Activated naive CD4-positive, alpha-beta T cell treated with anti-CD3 and anti-CD28 coated beads for 36 hours (primary cell): ENCODE measurements around the gene KLHL29. TPM values are rescaled to one million over a fixed set of nuclear protein-coding genes. Genes with fewer than 3 reads are reported as not detected.

Source experiments
- CTCF ChIA-PET: fragments of 350-600 bp; sonication (Branson Sonifier 250); formaldehyde crosslinking; loops from one replicate; lab custom pipeline; 2021; ENCODE audit warnings: antibody characterized with exemption; lab: Charles Lee
- DNase-seq: peaks from one replicate; pipeline ENCODE4 v3.0.0-alpha.2; 2020
- H3K27ac Mint-ChIP-seq: one replicate; pipeline ENCODE4 v1.8.0; 2021; ENCODE audit warnings: mild to moderate bottlenecking, mixed read lengths
- H3K27me3 Mint-ChIP-seq: one replicate; pipeline ENCODE4 v1.8.0; 2021; ENCODE audit warnings: low read depth, mixed read lengths
- H3K36me3 Mint-ChIP-seq: one replicate; pipeline ENCODE4 v1.8.0; 2021; ENCODE audit warnings: low read depth, mixed read lengths
- H3K4me1 Mint-ChIP-seq: one replicate; pipeline ENCODE4 v1.8.0; 2021; ENCODE audit warnings: low read depth, mixed read lengths
- H3K4me3 Mint-ChIP-seq: one replicate; pipeline ENCODE4 v1.8.0; 2021; ENCODE audit warnings: mild to moderate bottlenecking, moderate library complexity, mixed read lengths
- H3K9me3 Mint-ChIP-seq: one replicate; pipeline ENCODE4 v1.8.0; 2021; ENCODE audit warnings: mixed read lengths
- intact Hi-C: fragments of 100-400 bp; cut with micrococcal nuclease; formaldehyde crosslinking; loops from one replicate; pipeline ENCODE4 v1.15.1; 2023
- total RNA-seq, 2 experiments: library from RNA; stranded (reverse); gene quantifications; one replicate each; pipeline ENCODE4 v1.2.3, GENCODE V29; 2021

Gene KLHL29
- total RNA-seq, 2 experiments from 2014 or later, result 2.4 to 2.9 TPM

DNA sequence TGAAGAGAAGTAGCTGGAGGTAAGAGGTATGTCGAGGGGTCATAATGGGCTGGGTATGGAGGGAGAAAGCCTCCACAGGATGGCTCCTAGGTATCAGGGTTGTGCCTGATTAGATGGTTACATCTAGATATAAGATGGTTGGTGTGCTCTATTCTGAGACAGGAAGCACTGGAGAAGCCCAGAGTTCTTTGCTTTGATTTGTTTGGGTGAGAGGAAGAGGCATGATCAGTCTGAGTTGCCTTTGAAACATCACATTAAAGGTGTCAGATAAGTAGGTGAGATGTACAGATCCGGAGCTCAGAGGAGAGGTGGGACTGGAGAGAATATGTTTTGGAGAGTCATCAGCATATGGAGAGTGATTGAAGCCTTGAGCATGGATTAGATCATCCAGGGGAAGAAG, 74.1 kb downstream of the KLHL29 start:
- no peak for DNase-seq
- Mint-ChIP-seq H3K9me3 (no peaks in the 10 kb centered on the region), H3K27ac (no peak overlapping the region)

DNA sequence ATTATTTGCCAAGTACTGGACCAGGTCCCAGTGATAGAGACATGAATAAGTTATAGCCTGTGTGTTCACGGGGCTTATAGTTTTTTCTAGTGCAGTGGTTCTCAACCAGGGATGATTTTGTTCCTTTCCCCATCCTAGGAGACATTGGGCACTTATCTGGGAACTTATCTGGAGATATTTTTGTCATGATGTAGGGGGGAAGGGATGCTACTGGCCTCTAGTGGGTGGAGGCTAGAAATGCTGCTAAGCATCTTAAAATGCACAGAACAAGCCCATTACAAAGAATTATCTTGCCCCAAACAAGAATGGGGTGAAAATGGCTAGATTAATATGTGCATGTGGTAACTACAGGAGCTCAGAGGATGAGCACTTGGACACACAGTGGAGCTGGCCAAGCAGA, 75.2 kb downstream of the KLHL29 start:
- no peaks in the 10 kb centered on the region for H3K36me3 Mint-ChIP-seq
- peaks cover 2% of the 10 kb centered on the region for H3K27me3 Mint-ChIP-seq
- H3K27ac Mint-ChIP-seq, result no peak overlapping the region
- DNase-seq, result no peak
- H3K4me3 Mint-ChIP-seq, result no peak overlapping the region
- CTCF ChIA-PET, result interaction anchor here (0.6 to 1.6 kb wide), 6 partner anchors 9 to 116 kb away, joined by 3 to 5 read pairs (median 3); no protein-coding TSS in a partner anchor
- H3K9me3 Mint-ChIP-seq, result no peaks in the 10 kb centered on the region
- intact Hi-C loops, result loop anchor here (5.0 kb wide), 1 partner anchor 93 kb away; no protein-coding TSS in a partner anchor
- no peaks in the 10 kb centered on the region for H3K4me1 Mint-ChIP-seq

More for the DNA sequence above, 74.1 kb downstream of the KLHL29 start:
- Mint-ChIP-seq H3K4me1 (peaks cover 7% of the 10 kb centered on the region), H3K27me3 (peaks cover 5% of the 10 kb centered on the region), H3K4me3 (no peak overlapping the region), H3K36me3 (no peaks in the 10 kb centered on the region)
- intact Hi-C loops, result loop anchor here (10.0 kb wide), 1 partner anchor 254 kb away; no protein-coding TSS in a partner anchor
- CTCF ChIA-PET, result interaction anchor here (1.5 to 1.6 kb wide), 2 partner anchors 15 to 259 kb away, joined by 3 to 4 read pairs; no protein-coding TSS in a partner anchor

DNA sequence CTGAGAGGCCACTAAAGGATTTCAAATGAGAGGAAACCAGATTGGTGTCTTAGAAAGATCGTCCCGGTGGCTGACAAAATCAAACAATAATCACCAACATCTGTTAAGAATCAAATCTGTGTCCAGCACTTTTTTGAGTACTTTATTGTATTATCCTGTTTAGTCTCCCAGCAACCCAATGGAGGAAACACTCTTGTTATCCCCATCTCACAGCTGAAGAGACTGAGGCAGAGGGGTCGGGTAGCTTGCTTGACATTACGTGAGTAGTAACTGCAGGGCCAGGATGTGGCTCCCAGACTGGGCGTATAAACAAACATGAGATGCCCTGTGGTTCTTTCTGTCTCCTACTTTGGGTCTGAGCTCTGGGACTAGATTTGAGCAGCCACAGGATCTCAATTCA, 76.0 kb downstream of the KLHL29 start:
- H3K36me3 Mint-ChIP-seq, result no peaks in the 10 kb centered on the region
- intact Hi-C loops, result loop anchor here (5.0 kb wide), 1 partner anchor 94 kb away; no protein-coding TSS in a partner anchor
- peaks cover 5% of the 10 kb centered on the region for H3K27me3 Mint-ChIP-seq
- H3K27ac Mint-ChIP-seq, result no peak overlapping the region
- H3K4me1 Mint-ChIP-seq, result no peaks in the 10 kb centered on the region
- DNase-seq, result no peak
- H3K9me3 Mint-ChIP-seq, result no peaks in the 10 kb centered on the region
- no peak overlapping the region for H3K4me3 Mint-ChIP-seq
- CTCF ChIA-PET, result interaction anchor here (0.6 to 1.1 kb wide), 5 partner anchors 10 to 117 kb away, joined by 3 to 5 read pairs (median 3); no protein-coding TSS in a partner anchor

DNA sequence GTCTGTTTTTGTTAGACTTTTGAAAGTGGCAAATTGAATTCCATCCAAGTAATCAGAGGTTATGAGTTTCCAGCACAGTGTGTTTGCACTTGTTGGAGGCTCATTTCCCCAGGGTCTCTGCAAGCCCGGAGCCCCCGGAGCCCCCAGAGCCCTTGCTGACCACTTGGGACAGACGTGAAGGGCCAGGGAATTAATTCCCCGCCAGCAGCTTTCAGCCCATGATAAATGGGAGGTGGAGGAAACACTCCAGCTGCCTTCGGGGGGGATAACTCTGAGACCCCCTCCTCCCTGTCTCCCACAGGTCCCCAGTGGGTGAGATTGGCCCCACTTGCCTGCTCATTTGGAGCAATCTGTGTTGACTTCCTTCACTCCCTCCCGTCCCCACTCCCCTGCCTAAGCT, 79.2 kb downstream of the KLHL29 start:
- DNase-seq, result no peak
- CTCF ChIA-PET, result no interaction called here
- no peaks in the 10 kb centered on the region for H3K36me3 Mint-ChIP-seq
- intact Hi-C loops, result loop anchor here (5.0 kb wide), 1 partner anchor 97 kb away; no protein-coding TSS in a partner anchor
- no peaks in the 10 kb centered on the region for H3K9me3 Mint-ChIP-seq
- H3K27me3 Mint-ChIP-seq, result peaks cover 19% of the 10 kb centered on the region
- no peaks in the 10 kb centered on the region for H3K4me1 Mint-ChIP-seq
- no peak overlapping the region for H3K27ac Mint-ChIP-seq
- no peak overlapping the region for H3K4me3 Mint-ChIP-seq

DNA sequence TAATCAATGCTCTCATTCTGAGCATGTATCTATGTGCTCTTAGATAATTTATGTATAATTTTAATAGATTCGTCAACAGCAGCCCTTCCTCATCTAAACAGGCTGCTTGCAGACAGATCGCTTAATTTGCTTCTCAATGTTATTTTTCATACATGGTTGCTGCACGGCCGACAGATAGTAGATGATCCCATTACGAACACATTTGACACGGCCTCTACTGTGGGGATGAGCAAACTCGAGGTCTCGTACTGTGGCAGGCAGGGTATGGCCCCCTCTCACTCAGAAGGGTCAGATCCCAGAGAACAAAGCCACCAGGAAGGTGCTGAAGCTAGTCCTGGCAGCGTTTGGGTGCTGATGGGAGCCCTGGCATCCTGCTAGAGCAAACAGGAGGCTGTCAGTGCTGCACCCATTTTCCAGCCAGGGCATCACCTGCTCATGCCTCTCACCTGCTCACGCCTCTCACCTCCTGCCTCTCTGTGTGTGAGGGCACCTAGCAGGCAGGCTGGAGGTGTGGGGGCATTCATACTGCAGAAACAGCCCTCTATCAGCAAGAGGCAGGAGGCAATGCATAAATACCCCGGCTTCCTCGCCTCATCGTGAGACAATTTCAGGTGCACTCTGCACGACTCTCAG, 80.0 kb downstream of the KLHL29 start:
- no peak overlapping the region for H3K4me3 Mint-ChIP-seq

DNA sequence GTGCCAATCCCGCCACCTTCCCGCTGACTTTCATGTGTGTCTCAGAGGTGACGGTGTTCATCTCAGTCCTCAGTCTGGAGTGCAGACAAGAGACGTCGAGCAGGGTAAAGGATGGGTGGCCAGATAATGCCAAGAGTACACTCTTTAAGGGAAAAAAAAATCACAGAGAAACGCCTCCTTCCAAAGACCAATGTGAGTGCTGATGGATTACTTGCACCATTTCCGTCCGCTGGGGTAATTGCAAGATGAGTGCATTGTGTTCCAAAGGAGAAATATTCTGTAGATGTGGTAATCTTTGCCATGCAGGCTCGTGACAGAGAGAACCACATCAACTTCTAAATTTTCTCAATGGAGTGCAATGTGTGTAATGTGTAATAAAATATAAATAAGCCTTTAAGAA, 81.0 kb downstream of the KLHL29 start:
- intact Hi-C loops, result no loop called here
- no peak for DNase-seq
- Mint-ChIP-seq H3K36me3 (no peaks in the 10 kb centered on the region), H3K9me3 (no peaks in the 10 kb centered on the region), H3K27me3 (peaks cover 22% of the 10 kb centered on the region), H3K27ac (no peak overlapping the region), H3K4me1 (no peaks in the 10 kb centered on the region), H3K4me3 (no peak overlapping the region)
- CTCF ChIA-PET, result no interaction called here

More for the DNA sequence above, 80.0 kb downstream of the KLHL29 start:
- intact Hi-C loops, result loop anchor here (5.0 kb wide), 1 partner anchor 98 kb away; no protein-coding TSS in a partner anchor
- no peak for DNase-seq
- no peaks in the 10 kb centered on the region for H3K4me1 Mint-ChIP-seq
- no peak overlapping the region for H3K27ac Mint-ChIP-seq
- H3K27me3 Mint-ChIP-seq, result peaks cover 23% of the 10 kb centered on the region
- CTCF ChIA-PET, result no interaction called here
- no peaks in the 10 kb centered on the region for H3K36me3 Mint-ChIP-seq
- no peaks in the 10 kb centered on the region for H3K9me3 Mint-ChIP-seq

DNA sequence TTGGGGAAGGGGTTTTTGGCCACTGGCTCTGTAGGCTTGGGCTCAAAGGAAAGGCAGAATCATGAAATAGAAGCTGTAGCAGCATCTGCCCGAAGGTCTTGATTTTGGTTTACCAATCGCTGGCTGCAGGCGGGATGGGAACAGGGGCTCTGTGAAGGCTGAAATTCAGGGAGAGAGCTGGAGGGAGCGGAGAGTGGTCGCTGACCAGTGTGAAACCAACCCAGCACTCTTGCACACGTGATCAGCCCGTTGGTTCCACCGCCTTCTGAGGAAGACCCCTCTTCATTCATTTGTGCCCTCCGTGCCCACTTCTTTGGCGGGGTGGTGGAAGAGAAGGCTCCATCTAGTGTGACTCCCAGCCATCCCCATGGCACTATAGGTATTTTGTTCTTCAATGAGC, 82.6 kb downstream of the KLHL29 start:
- DNase-seq, result no peak
- H3K36me3 Mint-ChIP-seq, result no peaks in the 10 kb centered on the region
- no peak overlapping the region for H3K27ac Mint-ChIP-seq
- H3K4me1 Mint-ChIP-seq, result no peaks in the 10 kb centered on the region
- no peak overlapping the region for H3K4me3 Mint-ChIP-seq
- H3K9me3 Mint-ChIP-seq, result no peaks in the 10 kb centered on the region
- H3K27me3 Mint-ChIP-seq, result peaks cover 22% of the 10 kb centered on the region
- CTCF ChIA-PET, result no interaction called here
- intact Hi-C loops, result no loop called here

DNA sequence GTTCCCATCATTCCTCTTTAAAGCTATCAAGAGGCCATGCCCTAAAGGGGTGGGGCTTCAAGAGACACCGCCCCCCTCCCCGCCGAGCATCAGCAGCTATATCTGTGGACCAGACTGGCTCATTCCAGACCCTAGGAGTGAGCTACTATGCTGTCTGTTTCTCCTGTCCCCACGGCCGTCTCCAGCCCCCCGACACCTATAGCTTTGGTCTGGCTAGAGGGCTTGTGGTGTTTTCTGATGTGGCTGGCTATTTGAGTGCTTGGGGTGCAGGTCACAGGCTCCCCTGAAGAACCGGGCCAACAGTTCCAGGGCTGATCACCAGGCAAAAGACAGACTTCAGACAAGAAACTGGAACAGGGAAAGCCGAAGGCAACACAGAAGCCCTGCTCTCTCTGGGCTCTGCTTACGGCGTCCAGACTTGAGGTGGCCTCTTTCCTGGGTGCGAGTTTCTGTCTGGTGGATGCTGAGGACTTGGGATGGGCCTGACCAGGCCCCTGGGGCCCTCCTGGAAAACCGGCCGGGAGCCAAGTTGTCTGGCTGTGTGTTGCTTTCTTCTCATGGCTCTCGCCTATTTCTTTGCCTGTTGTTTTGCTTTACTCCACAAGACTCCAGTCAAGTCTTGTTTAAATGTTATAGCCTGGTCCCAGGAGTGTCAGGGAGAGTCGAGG, 83.6 kb downstream of the KLHL29 start:
- intact Hi-C loops, result no loop called here
- no peak overlapping the region for H3K4me3 Mint-ChIP-seq
- DNase-seq, result no peak
- peaks cover 22% of the 10 kb centered on the region for H3K27me3 Mint-ChIP-seq
- CTCF ChIA-PET, result interaction anchor here (0.6 kb wide), 1 partner anchor 107 kb away, joined by 3 read pairs; no protein-coding TSS in a partner anchor
- no peak overlapping the region for H3K27ac Mint-ChIP-seq
- H3K4me1 Mint-ChIP-seq, result no peaks in the 10 kb centered on the region
- no peaks in the 10 kb centered on the region for H3K36me3 Mint-ChIP-seq
- no peaks in the 10 kb centered on the region for H3K9me3 Mint-ChIP-seq

DNA sequence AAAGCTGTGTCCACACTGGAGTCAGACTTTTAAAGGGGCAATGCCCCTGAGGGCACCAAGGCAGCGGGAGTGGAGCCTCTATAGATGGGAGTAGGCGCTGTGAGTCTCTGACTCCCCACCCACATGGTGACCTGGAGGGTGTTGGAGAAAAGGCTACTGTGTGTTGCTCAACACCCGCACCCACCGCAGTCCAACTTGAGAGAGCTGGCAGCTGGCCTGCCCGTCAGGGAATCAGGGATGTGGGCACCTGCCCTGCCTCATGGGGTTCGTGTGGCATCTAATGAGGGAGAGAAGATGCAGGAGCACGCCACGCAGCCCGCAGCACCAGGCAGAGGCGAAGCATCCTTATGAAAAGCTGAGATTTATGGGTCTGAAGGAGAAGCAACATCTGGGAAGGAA, 84.2 kb downstream of the KLHL29 start:
- Mint-ChIP-seq H3K36me3 (no peaks in the 10 kb centered on the region), H3K9me3 (no peaks in the 10 kb centered on the region), H3K27me3 (peaks cover 22% of the 10 kb centered on the region), H3K4me1 (no peaks in the 10 kb centered on the region), H3K4me3 (no peak overlapping the region), H3K27ac (no peak overlapping the region)
- DNase-seq, result no peak
- CTCF ChIA-PET, result no interaction called here
- intact Hi-C loops, result no loop called here

DNA sequence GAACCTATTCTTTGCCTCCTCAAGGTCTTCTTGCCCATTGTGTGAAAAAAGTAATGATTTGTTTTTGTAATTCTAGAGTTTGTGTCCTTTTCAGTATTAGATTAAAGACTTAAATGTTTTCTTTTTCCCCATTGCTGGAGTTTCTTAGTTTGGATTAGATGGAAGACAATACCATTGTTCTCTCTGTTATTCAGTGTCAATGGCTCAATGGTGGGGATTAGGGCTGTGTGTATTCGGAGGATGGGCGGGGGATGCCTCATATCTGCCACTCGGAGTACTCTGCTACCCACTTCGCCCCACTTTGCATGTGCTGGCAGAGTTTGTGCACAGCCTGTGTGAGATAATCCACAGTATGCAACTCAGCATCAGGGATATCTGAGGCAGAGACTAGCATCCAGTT, 90.1 kb downstream of the KLHL29 start:
- H3K4me3 Mint-ChIP-seq, result no peak overlapping the region
- DNase-seq, result no peak
- intact Hi-C loops, result no loop called here
- no peaks in the 10 kb centered on the region for H3K27me3 Mint-ChIP-seq
- no peaks in the 10 kb centered on the region for H3K4me1 Mint-ChIP-seq
- H3K9me3 Mint-ChIP-seq, result no peaks in the 10 kb centered on the region
- CTCF ChIA-PET, result no interaction called here
- no peaks in the 10 kb centered on the region for H3K36me3 Mint-ChIP-seq
- H3K27ac Mint-ChIP-seq, result no peak overlapping the region

DNA sequence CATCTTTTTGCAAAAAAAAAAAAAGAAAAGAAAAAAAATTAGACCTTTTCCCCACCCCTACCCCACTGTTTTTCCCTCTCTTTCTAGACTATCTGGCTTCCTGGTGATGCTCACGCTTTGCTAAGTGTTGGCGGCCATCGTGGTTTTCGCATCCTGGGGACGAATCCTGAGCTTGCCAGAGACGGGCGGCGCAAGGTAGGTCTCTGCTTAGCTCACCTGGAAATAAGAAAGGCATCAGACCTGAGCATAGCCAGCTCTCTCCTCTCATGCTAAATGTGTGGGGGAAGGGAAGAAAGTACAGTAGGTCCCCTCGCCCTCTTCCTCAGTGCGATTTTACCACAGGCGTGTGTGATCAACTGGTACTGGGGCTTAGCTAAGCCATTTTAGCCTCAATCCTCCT, 90.5 kb downstream of the KLHL29 start:
- no peaks in the 10 kb centered on the region for H3K4me1 Mint-ChIP-seq
- no peak overlapping the region for H3K27ac Mint-ChIP-seq
- no peaks in the 10 kb centered on the region for H3K36me3 Mint-ChIP-seq
- H3K4me3 Mint-ChIP-seq, result no peak overlapping the region
- no peaks in the 10 kb centered on the region for H3K27me3 Mint-ChIP-seq
- DNase-seq, result no peak
- intact Hi-C loops, result no loop called here
- H3K9me3 Mint-ChIP-seq, result no peaks in the 10 kb centered on the region
- CTCF ChIA-PET, result no interaction called here

DNA sequence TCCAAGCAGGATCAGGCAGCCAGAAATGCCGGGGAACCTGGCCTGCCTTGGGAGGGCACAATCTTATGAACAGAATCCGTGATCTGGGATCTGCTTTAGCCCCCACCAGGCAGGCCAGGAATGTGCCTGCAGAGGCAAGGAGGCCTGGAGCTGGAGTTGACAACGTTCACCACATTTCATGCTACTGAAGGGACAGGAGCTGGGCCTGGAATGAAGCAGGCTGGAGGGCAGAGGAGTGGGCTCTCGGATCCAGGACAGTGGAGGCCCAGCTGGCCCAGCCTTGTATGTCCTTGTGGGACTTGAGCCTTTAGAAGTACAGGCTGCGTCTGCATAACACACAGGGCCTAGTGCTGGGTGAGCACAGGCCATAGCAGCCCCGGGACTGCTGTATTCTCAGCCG, 91.8 kb downstream of the KLHL29 start:
- H3K27me3 Mint-ChIP-seq, result no peaks in the 10 kb centered on the region
- no peak overlapping the region for H3K4me3 Mint-ChIP-seq
- H3K4me1 Mint-ChIP-seq, result no peaks in the 10 kb centered on the region
- CTCF ChIA-PET, result no interaction called here
- intact Hi-C loops, result no loop called here
- no peaks in the 10 kb centered on the region for H3K9me3 Mint-ChIP-seq
- no peaks in the 10 kb centered on the region for H3K36me3 Mint-ChIP-seq
- H3K27ac Mint-ChIP-seq, result no peak overlapping the region
- no peak for DNase-seq

DNA sequence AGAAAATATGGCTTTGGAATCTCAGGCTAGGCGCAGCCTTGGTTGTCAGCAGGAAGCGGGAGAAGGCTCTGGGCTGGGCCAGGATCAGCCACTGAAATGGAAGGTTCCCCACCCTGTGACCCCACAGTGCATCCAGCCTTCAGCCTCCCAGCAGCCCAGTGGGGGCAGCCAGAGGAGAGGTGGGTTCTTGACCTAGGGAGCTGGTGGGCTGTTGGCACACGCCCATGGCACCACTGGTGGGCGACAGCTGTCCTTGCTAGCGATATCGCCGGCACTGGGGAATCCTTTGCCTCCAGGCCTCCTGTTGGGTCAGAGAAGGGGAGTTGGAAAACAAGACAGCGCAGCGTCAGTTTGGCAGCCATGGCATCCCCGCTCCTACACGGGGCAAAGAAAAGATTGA, 92.4 kb downstream of the KLHL29 start:
- intact Hi-C loops, result no loop called here
- H3K9me3 Mint-ChIP-seq, result no peaks in the 10 kb centered on the region
- H3K36me3 Mint-ChIP-seq, result no peaks in the 10 kb centered on the region
- no peak for DNase-seq
- H3K4me3 Mint-ChIP-seq, result no peak overlapping the region
- H3K27me3 Mint-ChIP-seq, result no peaks in the 10 kb centered on the region
- no peak overlapping the region for H3K27ac Mint-ChIP-seq
- no peaks in the 10 kb centered on the region for H3K4me1 Mint-ChIP-seq
- CTCF ChIA-PET, result no interaction called here
